A549 (cell line): ENCODE results near the gene GDF9. TPM values are rescaled to one million over a fixed set of nuclear protein-coding genes. Genes with fewer than 3 reads are reported as not detected.

Experiments used
- ATAC-seq, 2 experiments: fragments of 200-7000 bp in 1 of 2; fragments of >200 bp in 1 of 2; cut with Nextera tagmentation in 1 of 2; cut with Tn5 transposase in 1 of 2; 3 replicates each; pipeline versions ENCODE4 v1.8.0 to v1.9.1; 2018 to 2020; ENCODE audit warnings: mild to moderate bottlenecking in 1 of 2, moderate library complexity in 1 of 2
- CTCF ChIA-PET: fragments of 300-600 bp; sonication (Branson Sonifier 250); formaldehyde crosslinking; extraction: SDS; loops from one replicate; lab custom pipeline; 2021; ENCODE audit warnings: antibody characterized with exemption, inconsistent platforms; lab: Yijun Ruan, JAX
- POLR2A ChIA-PET: fragments of 350-600 bp; formaldehyde crosslinking; extraction: SDS; loops from one replicate; lab custom pipeline; 2021; ENCODE audit warnings: antibody characterized with exemption, inconsistent platforms; lab: Yijun Ruan, JAX
- DNase-seq, 2 experiments: peaks; one replicate each; pipeline versions ENCODE4 v3.0.0 to v3.0.0-alpha.2; 2011 to 2016; ENCODE audit warnings: low read depth in 1 of 2, low spot score in 1 of 2
- FAIRE-seq: peaks from 2 replicates; lab custom pipeline; 2011; peaks lifted over from hg19 to GRCh38; lab: Jason Lieb, UNC
- H3K27ac ChIP-seq, 2 experiments: fragments of >200 bp; sonication (Bioruptor Twin); formaldehyde crosslinking; 3 replicates each; pipeline ENCODE4 v1.5.1; 2016 to 2017
- H3K4me1 ChIP-seq: fragments of >200 bp; sonication (Bioruptor Twin); formaldehyde crosslinking; 3 replicates; pipeline ENCODE4 v1.6.1; 2016
- H3K4me2 ChIP-seq: fragments of >200 bp; sonication (Bioruptor Twin); formaldehyde crosslinking; 3 replicates; pipeline ENCODE4 v1.6.1; 2016
- H3K4me3 ChIP-seq: fragments of >200 bp; sonication (Bioruptor Twin); formaldehyde crosslinking; 3 replicates; pipeline ENCODE4 v1.5.1; 2016
- H3K9me3 ChIP-seq: fragments of >200 bp; sonication (Bioruptor Twin); formaldehyde crosslinking; 3 replicates; pipeline ENCODE4 v1.6.1; 2016
- ATOH8 ChIP-seq: fragments of 250-450 bp; sonication (Bioruptor Pico); IDR thresholded peaks from 2 replicates; pipeline ENCODE4 v1.5.0; 2020; ENCODE audit warnings: low read depth, mild to moderate bottlenecking, moderate library complexity
- BHLHE40 ChIP-seq: IDR thresholded peaks from 2 replicates; pipeline ENCODE4 v1.6.1; 2012; ENCODE audit warnings: low read depth, low read length, inconsistent platforms
- CBX2 ChIP-seq: fragments of 200-600 bp; sonication (generic); IDR thresholded peaks from 2 replicates; pipeline ENCODE4 v1.6.1; 2016; ENCODE audit warnings: low read depth, mild to moderate bottlenecking, borderline replicate concordance
- CHD2 ChIP-seq: fragments of 150-350 bp; IDR thresholded peaks from 2 replicates; pipeline ENCODE4 v1.6.1; 2014; ENCODE audit warnings: low read length; ENCODE audit not compliant: partially characterized antibody
- EHF ChIP-seq: fragments of 250-450 bp; sonication (Bioruptor Pico); IDR thresholded peaks from 2 replicates; pipeline ENCODE4 v1.5.0; 2020; ENCODE audit warnings: mild to moderate bottlenecking
- ELK1 ChIP-seq: fragments of 150-350 bp; IDR thresholded peaks from 2 replicates; pipeline ENCODE4 v1.6.1; 2014; ENCODE audit warnings: low read depth, mild to moderate bottlenecking, low read length
- FOSB ChIP-seq: fragments of 250-450 bp; sonication (Bioruptor Pico); IDR thresholded peaks from 2 replicates; pipeline ENCODE4 v1.5.0; 2020; ENCODE audit warnings: mild to moderate bottlenecking, moderate library complexity
- FOXS1 ChIP-seq: fragments of 250-450 bp; sonication (Bioruptor Pico); IDR thresholded peaks from 2 replicates; pipeline ENCODE4 v1.5.0; 2020; ENCODE audit warnings: mild to moderate bottlenecking, moderate library complexity
- GATA3 ChIP-seq: IDR thresholded peaks from 2 replicates; pipeline ENCODE4 v1.6.1; 2012; ENCODE audit warnings: borderline replicate concordance
- JUN ChIP-seq, 2 experiments: fragments of >200 bp; sonication (Bioruptor Twin); formaldehyde crosslinking; IDR thresholded peaks; 2 replicates in 1 of 2; 3 replicates in 1 of 2; pipeline ENCODE4 v1.6.1; 2016 to 2017
- KDM1A ChIP-seq: fragments of 200-600 bp; sonication (generic); IDR thresholded peaks from 2 replicates; pipeline ENCODE4 v1.6.1; 2016; ENCODE audit warnings: low read depth, mild to moderate bottlenecking
- KDM5A ChIP-seq: fragments of 200-600 bp; sonication (generic); IDR thresholded peaks from 2 replicates; pipeline ENCODE4 v1.6.1; 2016; ENCODE audit warnings: antibody characterized with exemption, mild to moderate bottlenecking
- MAZ ChIP-seq: fragments of 150-350 bp; IDR thresholded peaks from 2 replicates; pipeline ENCODE4 v1.6.1; 2014; ENCODE audit warnings: antibody characterized with exemption, low read depth, low read length, borderline replicate concordance
- REST ChIP-seq: fragments of 200-600 bp; sonication (generic); IDR thresholded peaks from 2 replicates; pipeline ENCODE4 v1.6.1; 2016; ENCODE audit warnings: antibody characterized with exemption, mild to moderate bottlenecking, moderate library complexity
- RNF2 ChIP-seq: fragments of 200-600 bp; sonication (generic); IDR thresholded peaks from 2 replicates; pipeline ENCODE4 v1.6.1; 2016; ENCODE audit warnings: low read depth, mild to moderate bottlenecking, antibody characterized with exemption, moderate library complexity, borderline replicate concordance
- TP53 ChIP-seq: fragments of 250-450 bp; sonication (Bioruptor Pico); IDR thresholded peaks from 2 replicates; pipeline ENCODE4 v1.5.0; 2021; ENCODE audit warnings: mild to moderate bottlenecking, moderate library complexity
- WGBS: methylation state at CpG from one replicate; pipeline ENCODE4 v1.1.6; 2017; ENCODE audit errors: missing lambda C conversion rate; 5-methylcytosine and 5-hydroxymethylcytosine counted together
- polyA plus RNA-seq, 4 experiments: library from polyadenylated mRNA; depleted of rRNA in 3 of 4; stranded (reverse); fragments of >200 nt; fragmentation: RNase III in 1 of 4; extraction: RNeasy Plus Mini Kit Qiagen cat#74134 plus additional on column Dnase treatment in 1 of 4; gene quantifications; 2 replicates in 3 of 4; 3 replicates in 1 of 4; pipeline ENCODE4 v1.2.3, GENCODE V29; 2011 to 2017
- TF ChIP-seq, protein P1 (sequence below): fragments of >200 bp; sonication (Bioruptor Twin); formaldehyde crosslinking; IDR thresholded peaks from 3 replicates; pipeline ENCODE4 v1.6.1; 2016

Gene GDF9
- polyA plus RNA-seq, 2 of the 4 experiments (the other 2 are of a cell fraction) = 0.49 to 0.85 TPM

GRCh38 chr5:132825033-132825833 is 41.0 kb downstream of the GDF9 start:
- no peak overlapping the region for H3K27ac ChIP-seq
- 85% methylated on average over 13 of the region's 71 CpGs for WGBS
- no peaks in the 10 kb centered on the region for H3K9me3 ChIP-seq
- ATAC-seq = no peak
- H3K4me2 ChIP-seq = no peak overlapping the region
- FAIRE-seq = no peak
- H3K4me3 ChIP-seq = no peak overlapping the region
- TF ChIP-seq ATOH8 (CRISPR knock-in tag) (no peak), MAZ (no peak), FOXS1 (no peak), KDM1A (no peak), KDM5A (no peak), EHF (CRISPR knock-in tag) (no peak), BHLHE40 (no peak), CBX2 (no peak), ELK1 (no peak), REST (no peak), FOSB (CRISPR knock-in tag) (no peak), TP53 (CRISPR knock-in tag) (no peak), JUN (IDR thresholded peaks at IDR 0.05) (no peak), RNF2 (no peak), GATA3 (no peak)
- TF ChIP-seq, protein P1, sequence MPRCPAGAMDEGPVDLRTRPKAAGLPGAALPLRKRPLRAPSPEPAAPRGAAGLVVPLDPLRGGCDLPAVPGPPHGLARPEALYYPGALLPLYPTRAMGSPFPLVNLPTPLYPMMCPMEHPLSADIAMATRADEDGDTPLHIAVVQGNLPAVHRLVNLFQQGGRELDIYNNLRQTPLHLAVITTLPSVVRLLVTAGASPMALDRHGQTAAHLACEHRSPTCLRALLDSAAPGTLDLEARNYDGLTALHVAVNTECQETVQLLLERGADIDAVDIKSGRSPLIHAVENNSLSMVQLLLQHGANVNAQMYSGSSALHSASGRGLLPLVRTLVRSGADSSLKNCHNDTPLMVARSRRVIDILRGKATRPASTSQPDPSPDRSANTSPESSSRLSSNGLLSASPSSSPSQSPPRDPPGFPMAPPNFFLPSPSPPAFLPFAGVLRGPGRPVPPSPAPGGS = no peak
- POLR2A ChIA-PET = no interaction called here
- CTCF ChIA-PET = interaction anchor here (1.0 to 2.4 kb wide), 10 partner anchors 8 to 438 kb away, joined by 3 to 11 read pairs (median 4); partner anchors contain the start of gene CCNI2
- DNase-seq = no peak
- H3K4me1 ChIP-seq = peaks cover 3% of the 10 kb centered on the region; the same call in 1 of the 3 replicates

DNA sequence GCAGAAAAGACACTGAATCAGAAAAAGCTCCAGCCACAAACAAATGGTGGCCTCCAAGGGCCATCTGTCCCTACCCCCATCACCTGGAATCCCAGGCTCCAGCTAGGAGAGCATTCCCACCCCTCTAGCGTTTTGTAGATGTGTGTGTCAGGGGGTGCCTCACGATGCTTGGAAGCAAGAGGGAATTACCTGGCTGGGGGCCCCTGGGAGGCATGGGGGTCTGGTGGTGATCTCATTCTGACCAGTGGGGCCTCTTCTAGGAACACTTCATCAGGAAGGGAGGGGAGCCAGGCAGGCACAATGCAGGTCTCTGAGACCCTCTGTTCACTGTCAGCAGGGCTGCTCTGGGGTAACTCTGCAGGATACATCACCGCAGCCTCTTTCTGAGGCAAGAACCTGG is 41.8 kb downstream of the GDF9 start:
- 89% methylated on average over 3 of the region's 3 CpGs for WGBS
- Histone ChIP-seq H3K27ac (no peak overlapping the region), H3K4me2 (no peak overlapping the region), H3K4me1 (peaks cover 4% of the 10 kb centered on the region; the same call in 1 of the 3 replicates), H3K9me3 (no peaks in the 10 kb centered on the region), H3K4me3 (no peak overlapping the region)
- ATAC-seq (no peak), FAIRE-seq (no peak), DNase-seq (no peak)
- TF ChIP-seq CHD2 = no peak
- ChIA-PET CTCF (interaction anchor here (0.6 to 7.8 kb wide), 11 partner anchors 9 to 463 kb away, joined by 3 to 64 read pairs (median 6); partner anchors contain the start of genes CCNI2, GDF9 and UQCRQ), POLR2A (no interaction called here)
